Measurements from ENCODE around the gene ZFP42. TPM values are rescaled to one million over a fixed set of nuclear protein-coding genes. Genes with fewer than 3 reads are reported as not detected.

The ZFP42 gene
- total RNA-seq = under 1 TPM; 0.50 to 0.55 TPM
- under 1 TPM; 0.22 to 0.42 TPM for polyA plus RNA-seq (ENCODE audit: insufficient read length in 2 of 2)
- long read RNA-seq, donor 1 = 0 reads
- long read RNA-seq, donor 2 = 0 reads
- long read RNA-seq, donor 3, partial matches to known transcripts = 0 of 1 reads
- long read RNA-seq, donor 3, other reads (novel, unspliced or antisense) = 0 of 1 reads
- long read RNA-seq, donor 4, transcript ZFP42-203 (1 exons, 2,338 nt) = major isoform, 11 of 13 reads
- long read RNA-seq, donor 4, partial matches to known transcripts = 0 of 13 reads
- long read RNA-seq, donor 4, other reads (novel, unspliced or antisense) = 0 of 13 reads

DNA sequence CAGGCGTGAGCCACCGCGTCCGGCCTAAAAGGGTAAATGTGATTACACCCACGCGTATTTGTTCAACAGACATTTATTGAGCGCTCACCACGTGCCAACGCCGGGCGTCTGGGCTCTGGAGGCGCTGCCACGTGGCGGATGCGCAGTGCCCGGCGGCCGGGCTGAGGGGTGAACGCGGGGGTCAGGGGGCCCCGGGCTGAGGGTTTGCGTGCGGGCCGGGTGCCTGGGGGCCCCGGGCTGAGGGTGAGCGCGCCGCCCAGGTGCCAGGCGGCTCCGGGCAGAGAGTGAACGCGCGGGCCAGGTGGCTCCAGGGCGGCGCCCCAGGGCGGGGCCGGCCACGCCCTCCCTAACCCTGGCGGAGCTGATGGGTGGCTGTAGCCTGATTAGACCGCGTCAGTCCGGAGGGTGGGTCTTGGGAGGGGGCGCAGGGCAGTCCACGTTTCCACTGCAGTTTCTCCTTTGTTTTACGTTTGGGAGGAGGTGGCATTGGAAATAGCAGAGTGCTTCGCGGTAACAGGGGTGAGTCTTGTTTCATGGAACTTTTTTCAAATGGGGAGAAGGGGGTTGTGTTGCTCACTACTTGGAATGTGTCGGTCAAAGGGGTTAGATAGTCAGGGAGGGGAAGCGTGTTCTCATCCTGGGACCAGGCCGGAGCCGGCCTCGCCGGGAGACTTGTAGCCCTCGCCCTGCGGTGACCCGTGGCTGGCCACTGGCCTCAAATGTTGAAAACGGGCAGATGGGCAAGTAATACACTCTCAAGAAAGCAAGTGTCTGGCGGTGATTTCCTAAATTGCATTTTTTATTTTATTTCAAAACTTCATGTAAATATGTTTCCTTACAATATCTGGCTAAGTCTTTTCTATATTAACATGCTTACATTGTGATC is at the start of gene ZFP42:
Gene ZFP42, plus strand, starts transcription at position 450 of the 886 bp plus-strand sequence. CDS start 7,037 bp downstream, outside the sequence.
- Histone ChIP-seq H3K27me3 (ENCODE audit: control insufficient read depth, insufficient read depth, low read length) (peaks cover 16% of the 10 kb centered on the region), H3K4me1 (ENCODE audit: control insufficient read depth, insufficient read depth, low read length) (peaks cover 12% of the 10 kb centered on the region), H3K36me3 (ENCODE audit: control insufficient read depth, insufficient read depth, low read length) (no peaks in the 10 kb centered on the region), H3K9me3 (ENCODE audit: control insufficient read depth, insufficient read depth, low read length) (no peaks in the 10 kb centered on the region), H3K4me3 (ENCODE audit: low read depth, low read length) (no peak within 1 kb of the TSS), H3K27ac (ENCODE audit: low read depth, low read length) (no peak within 1 kb of the TSS)
- no peak for DNase-seq (ENCODE audit: low read depth in 4 of 6, low spot score in 6 of 6)
- WGBS (ENCODE audit: insufficient coverage) = 12% methylated on average over 57 of the region's 58 CpGs

DNA sequence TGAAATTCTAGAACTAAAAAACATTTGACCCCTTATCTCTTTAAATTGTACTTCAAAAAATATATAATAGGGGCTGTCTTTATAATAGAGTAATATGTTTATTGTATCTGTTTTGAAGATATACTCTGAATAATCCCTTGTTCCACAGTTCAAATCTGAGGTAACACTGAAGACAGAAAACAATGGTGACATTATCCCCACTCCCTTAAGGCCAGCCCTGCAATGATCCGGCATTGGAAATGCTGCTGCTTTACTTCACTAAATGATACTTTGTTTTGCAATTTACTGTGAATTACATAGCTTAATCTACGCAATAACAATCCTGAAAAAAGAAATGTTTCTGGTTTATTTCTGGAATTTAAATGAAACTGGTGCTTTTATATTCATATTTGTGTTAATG is 34.4 kb upstream of the ZFP42 start:
- no peaks in the 10 kb centered on the region for H3K9me3 ChIP-seq (ENCODE audit: control insufficient read depth, insufficient read depth, low read length)
- no peaks in the 10 kb centered on the region for H3K36me3 ChIP-seq (ENCODE audit: control insufficient read depth, insufficient read depth, low read length)
- no CpG with 5 or more reads among the region's 2 CpGs for WGBS (ENCODE audit: insufficient coverage)
- no peak for DNase-seq (ENCODE audit: low read depth in 4 of 6, low spot score in 6 of 6)
- H3K27ac ChIP-seq (ENCODE audit: low read depth, low read length) = no peak overlapping the region
- no peak overlapping the region for H3K4me3 ChIP-seq (ENCODE audit: low read depth, low read length)
- no peaks in the 10 kb centered on the region for H3K27me3 ChIP-seq (ENCODE audit: control insufficient read depth, insufficient read depth, low read length)
- H3K4me1 ChIP-seq (ENCODE audit: control insufficient read depth, insufficient read depth, low read length) = no peaks in the 10 kb centered on the region

DNA sequence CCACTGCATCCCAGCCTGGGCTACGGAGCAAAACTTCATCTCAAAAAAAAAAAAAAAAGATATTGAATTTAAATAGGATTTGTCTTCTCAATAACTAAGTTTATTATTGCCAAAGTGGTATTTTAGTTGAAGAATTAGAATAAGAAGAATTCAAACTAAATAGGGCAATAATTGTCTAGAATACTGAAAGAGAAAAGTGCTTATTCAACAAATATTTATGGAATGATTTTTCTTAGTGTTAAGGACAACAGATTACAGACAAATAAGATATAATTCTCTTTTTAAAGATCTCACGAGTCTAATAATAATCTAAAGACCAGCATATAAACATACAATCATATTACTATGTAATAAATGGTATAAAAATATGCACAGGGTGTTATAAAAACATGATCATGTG is 33.6 kb upstream of the ZFP42 start:
- Histone ChIP-seq H3K27me3 (ENCODE audit: control insufficient read depth, insufficient read depth, low read length) (no peaks in the 10 kb centered on the region), H3K27ac (ENCODE audit: low read depth, low read length) (no peak overlapping the region)
- no CpG with 5 or more reads among the region's 2 CpGs for WGBS (ENCODE audit: insufficient coverage)

DNA sequence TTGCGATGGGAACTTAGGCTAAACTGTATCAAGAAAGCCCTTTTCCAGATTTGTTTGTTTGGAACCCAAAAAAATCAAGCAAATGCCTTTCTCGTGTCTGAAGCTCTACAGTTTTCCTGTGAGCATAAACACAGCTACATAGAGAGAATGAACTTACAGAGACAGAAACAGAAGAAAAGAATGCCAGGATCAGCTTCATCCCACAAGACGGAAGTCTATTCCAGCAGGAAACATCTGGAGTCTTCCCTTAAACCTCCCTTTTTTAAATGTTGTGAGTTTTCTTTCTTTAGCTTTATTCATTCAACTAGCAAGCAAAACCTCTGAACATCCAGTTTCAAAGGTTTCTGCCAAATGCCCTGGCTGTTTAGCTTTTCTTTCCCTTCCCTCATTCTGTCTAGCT is 32.6 kb upstream of the ZFP42 start:
- Histone ChIP-seq H3K4me3 (ENCODE audit: low read depth, low read length) (no peak overlapping the region), H3K27ac (ENCODE audit: low read depth, low read length) (peak overlapping the region; percentile 25), H3K9me3 (ENCODE audit: control insufficient read depth, insufficient read depth, low read length) (no peaks in the 10 kb centered on the region), H3K27me3 (ENCODE audit: control insufficient read depth, insufficient read depth, low read length) (no peaks in the 10 kb centered on the region), H3K4me1 (ENCODE audit: control insufficient read depth, insufficient read depth, low read length) (no peaks in the 10 kb centered on the region), H3K36me3 (ENCODE audit: control insufficient read depth, insufficient read depth, low read length) (no peaks in the 10 kb centered on the region)
- WGBS (ENCODE audit: insufficient coverage) = 67% methylated on average over 1 of the region's 3 CpGs
- peak in 1 of 6 donors; percentile 11 for DNase-seq (ENCODE audit: low read depth in 4 of 6, low spot score in 6 of 6)

More for the DNA sequence above, 33.6 kb upstream of the ZFP42 start:
- DNase-seq (ENCODE audit: low read depth in 4 of 6, low spot score in 6 of 6) = no peak
- no peaks in the 10 kb centered on the region for H3K4me1 ChIP-seq (ENCODE audit: control insufficient read depth, insufficient read depth, low read length)
- H3K9me3 ChIP-seq (ENCODE audit: control insufficient read depth, insufficient read depth, low read length) = no peaks in the 10 kb centered on the region
- H3K4me3 ChIP-seq (ENCODE audit: low read depth, low read length) = no peak overlapping the region
- H3K36me3 ChIP-seq (ENCODE audit: control insufficient read depth, insufficient read depth, low read length) = no peaks in the 10 kb centered on the region

DNA sequence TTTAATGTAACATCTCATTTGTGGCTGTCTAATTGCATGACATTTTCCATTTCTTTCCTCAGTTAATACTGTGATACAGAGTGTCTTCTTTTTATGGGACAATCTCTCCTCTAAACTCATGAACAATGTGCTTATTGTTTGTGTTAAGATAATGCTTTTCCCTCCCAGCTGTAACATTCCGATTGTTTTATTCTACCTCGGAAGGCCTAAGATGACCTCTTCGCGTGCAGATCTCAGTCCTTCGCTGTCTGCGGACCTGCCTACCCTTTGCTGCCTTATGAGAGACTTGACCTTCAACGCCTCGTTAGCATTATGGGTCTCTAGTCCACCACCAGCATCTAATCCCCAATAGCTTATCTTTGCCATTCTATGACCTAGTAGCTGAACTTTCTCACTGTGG is 29.8 kb upstream of the ZFP42 start:
- DNase-seq (ENCODE audit: low read depth in 4 of 6, low spot score in 6 of 6) = no peak
- H3K4me3 ChIP-seq (ENCODE audit: low read depth, low read length) = no peak overlapping the region
- no peaks in the 10 kb centered on the region for H3K4me1 ChIP-seq (ENCODE audit: control insufficient read depth, insufficient read depth, low read length)
- WGBS (ENCODE audit: insufficient coverage) = 90% methylated on average over 8 of the region's 8 CpGs
- H3K36me3 ChIP-seq (ENCODE audit: control insufficient read depth, insufficient read depth, low read length) = no peaks in the 10 kb centered on the region
- H3K27ac ChIP-seq (ENCODE audit: low read depth, low read length) = no peak overlapping the region
- H3K9me3 ChIP-seq (ENCODE audit: control insufficient read depth, insufficient read depth, low read length) = no peaks in the 10 kb centered on the region
- H3K27me3 ChIP-seq (ENCODE audit: control insufficient read depth, insufficient read depth, low read length) = no peaks in the 10 kb centered on the region

DNA sequence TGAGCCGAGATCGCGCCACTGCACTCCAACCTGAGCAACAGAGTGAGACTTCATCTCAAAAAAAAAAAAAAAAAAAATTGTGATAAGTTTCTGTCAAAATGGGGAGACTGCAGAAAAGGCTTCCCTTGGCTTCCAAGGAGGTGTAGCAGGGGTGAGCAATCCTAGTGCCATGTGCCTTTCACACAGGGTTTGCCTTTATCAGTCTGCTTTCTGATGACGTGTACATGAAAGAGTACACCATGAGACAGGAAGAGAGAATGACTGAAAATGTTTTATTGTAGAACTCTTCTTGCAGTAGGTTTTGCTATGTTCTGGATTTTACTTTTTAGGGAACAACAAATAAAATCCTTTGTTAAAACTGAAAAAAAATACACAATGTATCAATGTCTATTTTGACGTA is 23.4 kb upstream of the ZFP42 start:
- 100% methylated on average over 1 of the region's 5 CpGs for WGBS (ENCODE audit: insufficient coverage)
- DNase-seq (ENCODE audit: low read depth in 4 of 6, low spot score in 6 of 6) = no peak
- H3K36me3 ChIP-seq (ENCODE audit: control insufficient read depth, insufficient read depth, low read length) = no peaks in the 10 kb centered on the region

DNA sequence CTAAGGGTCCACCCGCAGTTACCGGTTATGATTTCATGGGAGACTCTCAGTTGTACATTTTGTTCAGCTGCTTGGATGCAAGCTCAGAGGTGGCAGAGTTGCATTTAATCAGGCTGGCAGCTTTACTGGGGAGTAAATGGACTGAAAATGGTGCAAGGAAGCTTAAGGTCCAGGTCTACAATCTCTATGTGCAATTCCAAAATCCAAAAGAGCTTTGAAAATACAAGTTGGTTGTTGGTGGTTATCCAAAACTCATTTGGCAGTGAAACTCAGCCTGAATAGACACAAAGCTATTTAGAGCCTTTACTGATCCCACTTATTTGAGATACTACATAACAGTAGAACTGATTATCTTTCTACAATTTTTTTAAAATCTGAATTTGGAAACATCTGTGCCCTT is 11.8 kb upstream of the ZFP42 start:
- Histone ChIP-seq H3K27me3 (ENCODE audit: control insufficient read depth, insufficient read depth, low read length) (no peaks in the 10 kb centered on the region), H3K27ac (ENCODE audit: low read depth, low read length) (no peak overlapping the region), H3K4me1 (ENCODE audit: control insufficient read depth, insufficient read depth, low read length) (no peaks in the 10 kb centered on the region), H3K36me3 (ENCODE audit: control insufficient read depth, insufficient read depth, low read length) (no peaks in the 10 kb centered on the region), H3K9me3 (ENCODE audit: control insufficient read depth, insufficient read depth, low read length) (no peaks in the 10 kb centered on the region), H3K4me3 (ENCODE audit: low read depth, low read length) (no peak overlapping the region)
- peak in 4 of 6 donors; percentile 5 to 64 (median 10) for DNase-seq (ENCODE audit: low read depth in 4 of 6, low spot score in 6 of 6)
- WGBS (ENCODE audit: insufficient coverage) = 69% methylated on average over 2 of the region's 2 CpGs

More for the DNA sequence above, 23.4 kb upstream of the ZFP42 start:
- Histone ChIP-seq H3K27ac (ENCODE audit: low read depth, low read length) (no peak overlapping the region), H3K4me1 (ENCODE audit: control insufficient read depth, insufficient read depth, low read length) (no peaks in the 10 kb centered on the region), H3K9me3 (ENCODE audit: control insufficient read depth, insufficient read depth, low read length) (no peaks in the 10 kb centered on the region), H3K27me3 (ENCODE audit: control insufficient read depth, insufficient read depth, low read length) (no peaks in the 10 kb centered on the region), H3K4me3 (ENCODE audit: low read depth, low read length) (no peak overlapping the region)

DNA sequence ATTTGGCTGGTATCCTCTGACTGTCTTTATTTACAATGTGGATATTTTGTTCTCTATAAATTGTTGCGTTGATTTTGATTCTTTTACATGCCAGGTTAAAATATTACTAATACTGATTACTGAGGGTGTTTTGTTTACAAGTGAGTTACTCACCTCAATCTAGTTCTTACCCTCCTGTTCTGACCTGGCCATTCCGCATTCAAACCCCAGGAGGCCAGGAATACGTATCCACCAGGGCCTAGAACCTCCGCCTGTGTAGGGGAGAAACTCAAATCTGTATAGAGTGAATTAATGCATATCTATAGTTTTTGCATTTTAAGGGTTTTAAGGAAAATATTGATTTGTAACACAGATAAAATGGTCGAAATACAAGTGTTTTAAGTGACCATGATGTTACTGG is 2.6 kb upstream of the ZFP42 start:
- Histone ChIP-seq H3K27ac (ENCODE audit: low read depth, low read length) (no peak overlapping the region), H3K4me1 (ENCODE audit: control insufficient read depth, insufficient read depth, low read length) (peaks cover 12% of the 10 kb centered on the region), H3K9me3 (ENCODE audit: control insufficient read depth, insufficient read depth, low read length) (no peaks in the 10 kb centered on the region), H3K27me3 (ENCODE audit: control insufficient read depth, insufficient read depth, low read length) (peaks cover 16% of the 10 kb centered on the region), H3K4me3 (ENCODE audit: low read depth, low read length) (no peak overlapping the region), H3K36me3 (ENCODE audit: control insufficient read depth, insufficient read depth, low read length) (no peaks in the 10 kb centered on the region)
- WGBS (ENCODE audit: insufficient coverage) = no CpG with 5 or more reads among the region's 5 CpGs
- no peak for DNase-seq (ENCODE audit: low read depth in 4 of 6, low spot score in 6 of 6)

DNA sequence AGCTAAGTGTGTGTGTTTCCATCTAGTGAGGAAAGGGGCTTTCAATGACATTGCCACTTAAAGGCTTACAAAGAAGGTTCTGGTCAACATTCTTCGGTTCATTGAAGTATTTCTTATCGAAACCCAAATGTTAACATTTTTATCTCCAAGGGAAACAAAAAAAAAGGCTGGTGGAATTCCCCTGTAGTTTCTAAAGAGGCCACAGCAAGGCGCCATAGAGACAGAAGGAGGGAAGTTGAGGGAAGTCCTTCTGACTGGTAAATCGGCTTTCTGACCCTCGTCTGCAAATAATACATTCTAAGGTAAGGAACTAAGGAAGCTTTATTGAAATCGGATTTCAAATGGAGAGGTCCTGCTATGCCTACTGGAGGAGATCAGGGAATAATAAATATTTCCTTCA is 1.7 kb upstream of the ZFP42 start:
- no peak overlapping the region for H3K27ac ChIP-seq (ENCODE audit: low read depth, low read length)
- H3K4me3 ChIP-seq (ENCODE audit: low read depth, low read length) = no peak overlapping the region
- WGBS (ENCODE audit: insufficient coverage) = no CpG with 5 or more reads among the region's 6 CpGs
- peaks cover 12% of the 10 kb centered on the region for H3K4me1 ChIP-seq (ENCODE audit: control insufficient read depth, insufficient read depth, low read length)
- no peaks in the 10 kb centered on the region for H3K9me3 ChIP-seq (ENCODE audit: control insufficient read depth, insufficient read depth, low read length)
- H3K27me3 ChIP-seq (ENCODE audit: control insufficient read depth, insufficient read depth, low read length) = peaks cover 16% of the 10 kb centered on the region
- DNase-seq (ENCODE audit: low read depth in 4 of 6, low spot score in 6 of 6) = no peak
- no peaks in the 10 kb centered on the region for H3K36me3 ChIP-seq (ENCODE audit: control insufficient read depth, insufficient read depth, low read length)
